DOHH2 (cell line): ENCODE results near the gene MAP3K1.

ENCODE experiments used
- H3F3A ChIP-seq: fragments of 200-600 bp; sonication (generic), shearing (Covaris generic); 2 replicates; pipeline ENCODE4 v1.6.0; 2016; ENCODE audit warnings: antibody characterized with exemption, mild to moderate bottlenecking; ENCODE audit not compliant: control insufficient read depth, insufficient read depth
- H3K27ac ChIP-seq: fragments of 200-600 bp; sonication (generic); 2 replicates; pipeline ENCODE4 v1.5.1; 2014; ENCODE audit warnings: low read depth, mild to moderate bottlenecking, low read length, moderate library complexity
- H3K27me3 ChIP-seq: fragments of 200-600 bp; sonication (generic); 2 replicates; pipeline ENCODE4 v1.6.1; 2014; ENCODE audit warnings: mild to moderate bottlenecking, low read length, mixed read lengths; ENCODE audit not compliant: control insufficient read depth
- H3K36me3 ChIP-seq: fragments of 200-600 bp; sonication (generic); 2 replicates; pipeline ENCODE4 v1.6.1; 2014; ENCODE audit warnings: mild to moderate bottlenecking, low read length, moderate library complexity, mixed read lengths; ENCODE audit not compliant: control insufficient read depth
- H3K4me1 ChIP-seq: fragments of 200-600 bp; sonication (generic); 2 replicates; pipeline ENCODE4 v1.6.1; 2014; ENCODE audit warnings: mild to moderate bottlenecking, low read length, mixed read lengths; ENCODE audit not compliant: control insufficient read depth
- H3K4me2 ChIP-seq: fragments of 200-600 bp; sonication (generic); 2 replicates; pipeline ENCODE4 v1.6.0; 2014; ENCODE audit warnings: mild to moderate bottlenecking, low read length, moderate library complexity
- H3K4me3 ChIP-seq: fragments of 200-600 bp; sonication (generic); 2 replicates; pipeline ENCODE4 v1.5.1; 2014; ENCODE audit warnings: mild to moderate bottlenecking, low read length, mixed read lengths
- H3K79me2 ChIP-seq: fragments of 200-600 bp; sonication (generic); 2 replicates; pipeline ENCODE4 v1.6.1; 2014; ENCODE audit warnings: mild to moderate bottlenecking, low read length, mixed read lengths; ENCODE audit not compliant: control insufficient read depth
- H3K9me2 ChIP-seq: fragments of 200-600 bp; sonication (generic); replicated peaks from 2 replicates; pipeline ENCODE4 v1.6.1; 2014; ENCODE audit warnings: mild to moderate bottlenecking, low read length, mixed read lengths; ENCODE audit not compliant: control insufficient read depth
- H3K9me3 ChIP-seq: fragments of 200-600 bp; sonication (generic); 2 replicates; pipeline ENCODE4 v1.6.1; 2014; ENCODE audit warnings: antibody characterized with exemption, low read length, mixed read lengths; ENCODE audit not compliant: control insufficient read depth, insufficient read depth
- H4K20me1 ChIP-seq: fragments of 200-600 bp; sonication (generic); 2 replicates; pipeline ENCODE4 v1.6.0; 2014; ENCODE audit warnings: low read depth, mild to moderate bottlenecking, antibody characterized with exemption, low read length, moderate library complexity; ENCODE audit not compliant: control insufficient read depth, insufficient read depth
- EZH2phosphoT487 ChIP-seq: fragments of 200-600 bp; sonication (generic); IDR thresholded peaks from 2 replicates; pipeline ENCODE4 v1.6.1; 2017; ENCODE audit warnings: borderline replicate concordance, mild to moderate bottlenecking, antibody characterized with exemption, low read length, moderate library complexity, mixed read lengths
- TF ChIP-seq, protein P1 (sequence below): fragments of 200-600 bp; sonication (generic); IDR thresholded peaks from one replicate; pipeline ENCODE4 v1.5.1; 2014; ENCODE audit warnings: antibody characterized with exemption, mild to moderate bottlenecking, low read depth, low read length; ENCODE audit not compliant: poor library complexity, severe bottlenecking

Gene MAP3K1

DNA sequence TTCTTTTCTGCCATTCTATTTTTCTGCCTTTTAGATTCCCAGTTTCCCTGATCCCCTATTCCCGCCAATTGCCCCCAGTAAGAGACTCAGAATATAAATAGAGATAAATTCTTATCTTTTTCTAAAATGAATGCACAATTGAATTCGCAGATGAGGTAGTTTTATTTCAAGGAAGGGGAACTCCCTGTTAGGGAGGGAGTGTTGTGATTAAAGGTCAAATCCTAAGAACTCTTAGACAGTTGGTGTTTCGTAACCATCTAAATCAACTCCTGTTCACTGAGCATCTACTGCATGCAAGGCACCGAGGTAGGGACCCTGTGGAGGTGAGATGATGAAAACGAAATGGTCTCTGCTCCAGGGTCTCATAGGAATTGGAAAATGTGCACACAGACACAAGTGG, 7.7 kb upstream of the MAP3K1 start:
- Histone ChIP-seq H3K4me2 (no peak overlapping the region), H3K9me3 (no peaks in the 10 kb centered on the region), H3K79me2 (no peaks in the 10 kb centered on the region), H3K36me3 (no peaks in the 10 kb centered on the region), H4K20me1 (no peaks in the 10 kb centered on the region), H3F3A (peaks cover 5% of the 10 kb centered on the region; the same call in 1 of the 2 replicates), H3K9me2 (no peaks in the 10 kb centered on the region), H3K4me3 (no peak overlapping the region), H3K27ac (no peak overlapping the region), H3K27me3 (no peaks in the 10 kb centered on the region), H3K4me1 (peaks cover 4% of the 10 kb centered on the region; the same call in 1 of the 2 replicates)
- TF ChIP-seq EZH2phosphoT487: no peak
- TF ChIP-seq, protein P1, sequence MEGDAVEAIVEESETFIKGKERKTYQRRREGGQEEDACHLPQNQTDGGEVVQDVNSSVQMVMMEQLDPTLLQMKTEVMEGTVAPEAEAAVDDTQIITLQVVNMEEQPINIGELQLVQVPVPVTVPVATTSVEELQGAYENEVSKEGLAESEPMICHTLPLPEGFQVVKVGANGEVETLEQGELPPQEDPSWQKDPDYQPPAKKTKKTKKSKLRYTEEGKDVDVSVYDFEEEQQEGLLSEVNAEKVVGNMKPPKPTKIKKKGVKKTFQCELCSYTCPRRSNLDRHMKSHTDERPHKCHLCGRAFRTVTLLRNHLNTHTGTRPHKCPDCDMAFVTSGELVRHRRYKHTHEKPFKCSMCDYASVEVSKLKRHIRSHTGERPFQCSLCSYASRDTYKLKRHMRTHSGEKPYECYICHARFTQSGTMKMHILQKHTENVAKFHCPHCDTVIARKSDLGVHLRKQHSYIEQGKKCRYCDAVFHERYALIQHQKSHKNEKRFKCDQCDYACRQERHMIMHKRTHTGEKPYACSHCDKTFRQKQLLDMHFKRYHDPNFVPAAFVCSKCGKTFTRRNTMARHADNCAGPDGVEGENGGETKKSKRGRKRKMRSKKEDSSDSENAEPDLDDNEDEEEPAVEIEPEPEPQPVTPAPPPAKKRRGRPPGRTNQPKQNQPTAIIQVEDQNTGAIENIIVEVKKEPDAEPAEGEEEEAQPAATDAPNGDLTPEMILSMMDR: no peak

DNA sequence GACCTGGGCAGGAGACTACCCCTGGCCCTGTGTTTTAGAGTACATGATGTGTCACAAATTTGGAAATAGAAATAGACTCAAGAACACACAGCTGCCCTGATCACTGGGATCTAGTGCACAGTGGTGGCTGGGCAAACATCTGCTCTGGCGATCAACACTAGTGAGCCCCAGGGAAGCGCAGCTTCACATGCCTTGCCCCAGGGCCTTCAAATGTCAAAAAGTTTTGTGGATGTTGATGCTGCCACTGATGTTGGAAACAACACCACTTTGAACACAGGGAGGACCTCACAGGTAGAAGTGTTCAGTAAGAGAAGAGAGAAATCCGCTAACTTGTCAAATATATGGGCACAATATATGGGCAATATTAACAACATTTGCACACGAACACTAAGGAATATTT, 7.1 kb upstream of the MAP3K1 start:
- Histone ChIP-seq H3K36me3 (no peaks in the 10 kb centered on the region), H3K4me3 (no peak overlapping the region), H3K4me2 (no peak overlapping the region), H4K20me1 (no peaks in the 10 kb centered on the region), H3K27me3 (no peaks in the 10 kb centered on the region), H3F3A (peaks cover 9% of the 10 kb centered on the region; the same call in 1 of the 2 replicates), H3K9me2 (no peaks in the 10 kb centered on the region), H3K27ac (no peak overlapping the region), H3K4me1 (peaks cover 9% of the 10 kb centered on the region), H3K79me2 (no peaks in the 10 kb centered on the region), H3K9me3 (no peaks in the 10 kb centered on the region)
- TF ChIP-seq EZH2phosphoT487: no peak
- TF ChIP-seq, protein P1: no peak

GRCh38 chr5:56810826-56811225, 4.5 kb upstream of the MAP3K1 start:
- H3K9me2 ChIP-seq: no peaks in the 10 kb centered on the region
- H3K27ac ChIP-seq: no peak overlapping the region
- H3K4me3 ChIP-seq: no peak overlapping the region
- no peak overlapping the region for H3K4me2 ChIP-seq
- no peaks in the 10 kb centered on the region for H3K36me3 ChIP-seq
- H4K20me1 ChIP-seq: no peaks in the 10 kb centered on the region
- H3F3A ChIP-seq: peaks cover 10% of the 10 kb centered on the region; the same call in 1 of the 2 replicates
- H3K79me2 ChIP-seq: peaks cover 11% of the 10 kb centered on the region
- TF ChIP-seq EZH2phosphoT487: no peak
- TF ChIP-seq, protein P1: no peak
- no peaks in the 10 kb centered on the region for H3K27me3 ChIP-seq
- no peaks in the 10 kb centered on the region for H3K9me3 ChIP-seq
- H3K4me1 ChIP-seq: peaks cover 23% of the 10 kb centered on the region
